C4-2B (cell line): ENCODE measurements around the gene STARD10.

Source experiments
- ZFX ChIP-seq: fragments of 450-650 bp; IDR thresholded peaks from 2 replicates; pipeline ENCODE4 v1.6.1; 2017
- TF ChIP-seq, protein P1 (sequence below): fragments of 450-650 bp; conservative IDR thresholded peaks from 2 replicates; pipeline ENCODE4 v1.5.1; 2017; ENCODE audit warnings: mild to moderate bottlenecking

DNA sequence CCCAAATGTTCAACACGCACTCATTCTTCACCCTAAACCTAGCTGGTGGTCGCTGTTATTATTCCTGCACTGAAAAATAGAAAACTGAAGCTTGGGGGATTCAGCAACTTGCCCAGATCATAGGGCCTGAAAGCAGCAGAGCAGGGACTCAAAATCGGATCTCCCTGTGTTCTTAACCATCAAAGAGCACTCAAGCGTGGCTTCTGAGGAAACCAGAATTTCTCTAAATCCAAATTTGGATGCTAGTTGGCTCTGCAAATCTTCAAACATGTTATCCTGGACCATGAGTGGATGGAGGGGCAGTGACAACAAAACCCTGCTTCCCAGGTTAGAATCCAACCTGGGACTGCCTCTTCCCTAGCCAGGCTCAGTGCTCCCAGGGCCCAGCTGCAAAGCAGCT, 30.0 kb downstream of the STARD10 start:
- TF ChIP-seq, protein P1, sequence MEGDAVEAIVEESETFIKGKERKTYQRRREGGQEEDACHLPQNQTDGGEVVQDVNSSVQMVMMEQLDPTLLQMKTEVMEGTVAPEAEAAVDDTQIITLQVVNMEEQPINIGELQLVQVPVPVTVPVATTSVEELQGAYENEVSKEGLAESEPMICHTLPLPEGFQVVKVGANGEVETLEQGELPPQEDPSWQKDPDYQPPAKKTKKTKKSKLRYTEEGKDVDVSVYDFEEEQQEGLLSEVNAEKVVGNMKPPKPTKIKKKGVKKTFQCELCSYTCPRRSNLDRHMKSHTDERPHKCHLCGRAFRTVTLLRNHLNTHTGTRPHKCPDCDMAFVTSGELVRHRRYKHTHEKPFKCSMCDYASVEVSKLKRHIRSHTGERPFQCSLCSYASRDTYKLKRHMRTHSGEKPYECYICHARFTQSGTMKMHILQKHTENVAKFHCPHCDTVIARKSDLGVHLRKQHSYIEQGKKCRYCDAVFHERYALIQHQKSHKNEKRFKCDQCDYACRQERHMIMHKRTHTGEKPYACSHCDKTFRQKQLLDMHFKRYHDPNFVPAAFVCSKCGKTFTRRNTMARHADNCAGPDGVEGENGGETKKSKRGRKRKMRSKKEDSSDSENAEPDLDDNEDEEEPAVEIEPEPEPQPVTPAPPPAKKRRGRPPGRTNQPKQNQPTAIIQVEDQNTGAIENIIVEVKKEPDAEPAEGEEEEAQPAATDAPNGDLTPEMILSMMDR = no peak
- TF ChIP-seq ZFX = no peak
